ENCODE data around the gene ITGB4.

ITGB4 gene

GRCh38 chr17:75737133-75737962 is 16.1 kb downstream of the ITGB4 start:
- no peak for TF ChIP-seq CTCF (IDR thresholded peaks at IDR 0.05; ENCODE audit: borderline replicate concordance, insufficient read depth, low read depth, low read length)
- no peak overlapping the region for H3K4me3 ChIP-seq (ENCODE audit: low read depth, low read length)

GRCh38 chr17:75738218-75738802 is 17.1 kb downstream of the ITGB4 start:
- TF ChIP-seq CTCF (IDR thresholded peaks at IDR 0.05; ENCODE audit: borderline replicate concordance, insufficient read depth, low read depth, low read length), result no peak
- H3K4me3 ChIP-seq (ENCODE audit: low read depth, low read length), result no peak overlapping the region

- no peak for TF ChIP-seq CTCF (IDR thresholded peaks at IDR 0.05; ENCODE audit: borderline replicate concordance, insufficient read depth, low read depth, low read length)
- H3K4me3 ChIP-seq (ENCODE audit: low read depth, low read length), result no peak overlapping the region
These were observed 17.9 kb downstream of the ITGB4 start for GRCh38 chr17:75739174-75739573.

GRCh38 chr17:75739801-75740200 is 18.5 kb downstream of the ITGB4 start:
- TF ChIP-seq CTCF (IDR thresholded peaks at IDR 0.05; ENCODE audit: borderline replicate concordance, insufficient read depth, low read depth, low read length), result no peak
- no peak overlapping the region for H3K4me3 ChIP-seq (ENCODE audit: low read depth, low read length)

- TF ChIP-seq CTCF (IDR thresholded peaks at IDR 0.05; ENCODE audit: borderline replicate concordance, insufficient read depth, low read depth, low read length), result no peak
- H3K4me3 ChIP-seq (ENCODE audit: low read depth, low read length), result no peak overlapping the region
These were observed 19.0 kb downstream of the ITGB4 start for GRCh38 chr17:75740215-75740614.

- no peak overlapping the region for H3K4me3 ChIP-seq (ENCODE audit: low read depth, low read length)
- TF ChIP-seq CTCF (IDR thresholded peaks at IDR 0.05; ENCODE audit: borderline replicate concordance, insufficient read depth, low read depth, low read length), result no peak
These were observed 19.4 kb downstream of the ITGB4 start for GRCh38 chr17:75740631-75741077.

- no peak for TF ChIP-seq CTCF (IDR thresholded peaks at IDR 0.05; ENCODE audit: borderline replicate concordance, insufficient read depth, low read depth, low read length)
- H3K4me3 ChIP-seq (ENCODE audit: low read depth, low read length), result no peak overlapping the region
These were observed 21.1 kb downstream of the ITGB4 start for GRCh38 chr17:75742337-75742736.
